GM18505 (cell line): ENCODE data around the gene NIP7.

Experiments used
- ATAC-seq: cut with Tn5 transposase; IDR thresholded peaks from one replicate; pipeline ENCODE4 v1.9.1; 2021; ENCODE audit not compliant: unreplicated experiment
- POLR2A ChIP-seq: IDR thresholded peaks from 4 replicates; pipeline ENCODE4 v1.6.1; 2011; ENCODE audit warnings: borderline replicate concordance; ENCODE audit not compliant: insufficient read depth, insufficient read length; ENCODE audit errors: extremely low read depth

The NIP7 gene

DNA sequence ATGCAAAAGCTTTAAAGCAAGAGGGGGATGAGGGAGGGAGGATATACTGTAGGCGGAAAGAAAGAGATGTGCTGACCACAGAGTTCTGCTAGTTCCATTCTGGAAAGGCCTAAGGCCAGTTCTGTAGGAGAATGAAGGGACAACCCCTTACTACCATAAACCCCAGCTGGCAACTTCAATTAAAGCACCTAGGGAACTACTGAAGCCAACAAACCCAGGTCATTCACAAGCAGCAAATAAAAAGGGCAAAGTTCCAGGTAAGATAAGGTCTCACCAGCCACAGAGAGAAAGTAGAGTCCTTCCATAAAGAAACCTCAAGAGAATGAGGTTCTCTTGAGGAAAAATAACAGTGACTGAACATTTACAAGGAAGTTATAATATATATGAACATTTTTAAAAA is 33.4 kb downstream of the NIP7 start:
- TF ChIP-seq POLR2A: no peak
- no peak for ATAC-seq

DNA sequence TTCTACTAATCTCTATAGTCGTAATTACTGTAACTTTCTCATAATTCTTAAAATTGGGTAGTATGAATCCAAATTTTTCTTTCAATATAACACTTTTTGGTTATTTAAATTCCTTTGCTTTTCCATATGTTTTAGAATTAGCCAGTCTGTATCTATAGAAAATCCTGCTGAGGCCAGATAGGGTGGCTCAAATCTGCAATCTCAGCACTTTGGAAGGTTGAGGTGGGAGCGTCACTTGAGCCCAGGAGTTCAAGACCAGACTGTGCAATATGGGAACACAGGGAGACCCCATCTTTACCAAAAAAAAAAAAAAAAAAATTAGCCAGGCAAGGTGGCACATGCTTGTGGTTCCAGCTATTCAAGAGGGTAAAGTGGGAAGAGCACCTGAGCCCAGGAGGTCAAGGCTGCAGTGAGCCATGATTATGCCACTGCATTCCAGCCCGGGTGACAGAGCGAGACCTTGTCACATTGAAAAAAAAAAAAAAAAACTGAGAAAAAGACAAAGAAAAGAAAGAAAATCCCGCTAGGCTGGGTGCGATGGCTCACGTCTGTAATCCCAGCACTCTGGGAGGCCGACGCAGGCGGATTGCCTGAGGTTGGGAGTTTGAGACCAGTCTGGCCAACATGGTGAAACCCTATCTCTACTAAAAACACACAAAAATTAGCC is 37.0 kb downstream of the NIP7 start:
- no peak for ATAC-seq
- TF ChIP-seq POLR2A: no peak

DNA sequence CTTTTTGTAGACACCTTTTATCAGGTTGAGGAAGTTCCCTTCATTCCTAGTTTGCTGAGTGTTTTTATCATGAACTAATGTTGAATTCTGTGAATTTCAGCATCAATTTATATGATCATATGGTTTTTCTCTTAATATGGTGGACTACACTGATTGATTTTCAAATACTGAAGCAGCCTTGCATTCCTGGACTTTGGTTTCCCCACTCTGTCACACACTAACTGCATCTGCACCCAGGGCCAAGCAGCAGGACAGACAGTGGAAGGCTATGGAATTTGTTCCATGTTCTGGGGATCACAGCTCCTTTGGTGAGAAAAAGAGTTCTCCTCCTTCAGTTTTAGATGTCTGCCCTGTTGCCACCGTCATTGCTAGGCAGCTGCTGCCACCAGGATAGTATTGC is 38.5 kb downstream of the NIP7 start:
- no peak for TF ChIP-seq POLR2A
- no peak for ATAC-seq

DNA sequence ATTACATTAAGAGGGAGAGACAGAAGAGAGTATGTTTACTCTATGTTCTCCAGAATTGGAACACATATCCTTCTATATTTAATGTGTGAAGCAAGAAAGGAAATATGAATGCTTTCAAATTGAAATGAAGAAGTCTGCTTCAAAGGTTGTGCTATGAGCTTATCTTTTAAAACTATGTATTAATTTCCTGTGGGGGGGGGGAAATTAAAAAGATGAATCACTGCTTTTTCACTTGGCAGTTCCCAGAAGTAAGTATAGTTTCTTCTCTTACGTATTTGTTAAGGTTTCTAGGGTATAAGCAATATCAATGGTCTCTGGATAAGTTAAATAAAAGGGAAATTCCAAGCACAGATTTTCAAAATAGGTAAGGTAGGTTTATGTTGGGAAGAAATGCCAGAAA is 39.2 kb downstream of the NIP7 start:
- ATAC-seq: no peak
- no peak for TF ChIP-seq POLR2A

DNA sequence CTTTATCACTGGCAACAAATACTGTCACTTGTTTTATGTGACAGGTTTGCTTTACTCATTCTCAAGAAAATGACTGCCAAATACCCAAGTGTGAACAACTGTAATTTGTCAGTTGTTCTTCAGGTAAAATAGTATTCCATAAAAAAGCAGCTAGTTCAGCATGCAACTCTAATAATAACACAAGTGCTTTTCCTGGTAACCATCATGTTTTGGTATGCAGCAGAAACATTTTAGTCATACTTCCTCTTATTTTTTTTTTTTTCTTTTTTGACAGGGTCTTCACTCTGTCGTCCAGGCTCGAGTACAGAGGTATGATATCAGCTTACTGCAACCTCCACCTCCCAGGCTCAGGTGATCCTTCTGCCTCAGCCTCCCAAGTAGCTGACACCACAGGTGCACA is 41.7 kb downstream of the NIP7 start:
- no peak for TF ChIP-seq POLR2A
- no peak for ATAC-seq

GRCh38 chr16:69382421-69382820 is 42.8 kb downstream of the NIP7 start:
- ATAC-seq: no peak
- no peak for TF ChIP-seq POLR2A

GRCh38 chr16:69384974-69385373 is 45.4 kb downstream of the NIP7 start:
- no peak for TF ChIP-seq POLR2A
- no peak for ATAC-seq

DNA sequence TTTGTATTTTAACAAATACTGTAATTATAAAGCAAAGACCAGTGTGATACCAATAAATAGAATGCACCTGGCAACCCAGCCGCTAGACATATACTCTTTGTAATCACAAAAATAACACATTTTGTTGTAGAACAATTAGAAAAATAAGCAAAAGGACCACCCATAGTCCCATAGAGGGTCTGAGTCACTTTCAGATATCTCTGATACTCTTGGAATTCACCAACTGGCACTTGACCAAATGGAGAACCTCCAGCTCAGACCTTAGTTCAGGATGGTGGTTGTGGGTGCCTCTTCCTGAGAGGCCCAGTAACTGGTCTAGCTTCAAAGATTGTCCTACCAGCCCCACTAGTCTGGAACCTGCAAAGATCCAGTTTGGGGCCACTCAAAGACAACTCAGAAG is 47.0 kb downstream of the NIP7 start:
- ATAC-seq: no peak
- no peak for TF ChIP-seq POLR2A
